GM23338 (cell line): ENCODE results near the gene ZNF22. TPM values are rescaled to one million over a fixed set of nuclear protein-coding genes. Genes with fewer than 3 reads are reported as not detected.
A peak's percentile ranks its signal among the peaks of the same experiment; 100 is the strongest.

Experiments used
- ATAC-seq: fragments of 200-7000 bp; cut with Tn5 transposase; 3 replicates; pipeline ENCODE4 v1.9.1; 2020
- DNase-seq: peaks from one replicate; pipeline ENCODE4 v3.0.0-alpha.2; 2015; ENCODE audit warnings: low spot score
- H2AFZ ChIP-seq: fragments of 200-600 bp; sonication (generic); 2 replicates; pipeline ENCODE4 v1.8.0; 2016; ENCODE audit warnings: antibody characterized with exemption, mild to moderate bottlenecking, moderate library complexity
- H3F3A ChIP-seq: fragments of 200-600 bp; sonication (generic); replicated peaks from 2 replicates; pipeline ENCODE4 v1.8.0; 2017; ENCODE audit warnings: antibody characterized with exemption, mixed run types, low read depth
- H3K27ac ChIP-seq: fragments of 200-600 bp; sonication (generic); 2 replicates; pipeline ENCODE4 v1.6.1; 2016; ENCODE audit warnings: low read depth
- H3K27me3 ChIP-seq: fragments of 200-600 bp; sonication (generic); 2 replicates; pipeline ENCODE4 v1.8.0; 2016; ENCODE audit warnings: mild to moderate bottlenecking, mixed run types, moderate library complexity; ENCODE audit not compliant: insufficient read depth
- H3K36me3 ChIP-seq: fragments of 200-600 bp; sonication (generic); 2 replicates; pipeline ENCODE4 v1.8.0; 2016; ENCODE audit warnings: mild to moderate bottlenecking; ENCODE audit not compliant: insufficient read depth
- H3K4me1 ChIP-seq: fragments of 200-600 bp; sonication (generic); 2 replicates; pipeline ENCODE4 v1.8.0; 2016; ENCODE audit warnings: mild to moderate bottlenecking, moderate library complexity; ENCODE audit not compliant: insufficient read depth
- H3K4me2 ChIP-seq: fragments of 200-600 bp; sonication (generic); 2 replicates; pipeline ENCODE4 v1.7.1; 2017; ENCODE audit warnings: mixed run types
- H3K4me3 ChIP-seq: fragments of 200-600 bp; sonication (generic); 2 replicates; pipeline ENCODE4 v1.6.1; 2016; ENCODE audit warnings: mixed run types
- H3K79me2 ChIP-seq: fragments of 200-600 bp; sonication (generic); replicated peaks from 2 replicates; pipeline ENCODE4 v1.8.0; 2017; ENCODE audit warnings: mild to moderate bottlenecking; ENCODE audit not compliant: insufficient read depth
- H3K9me2 ChIP-seq: fragments of 200-600 bp; sonication (generic); 2 replicates; pipeline ENCODE4 v1.8.0; 2017; ENCODE audit not compliant: insufficient read depth
- H4K20me1 ChIP-seq: fragments of 200-600 bp; sonication (generic); replicated peaks from 2 replicates; pipeline ENCODE4 v1.8.0; 2017; ENCODE audit warnings: mild to moderate bottlenecking; ENCODE audit not compliant: insufficient read depth
- H3K27ac Mint-ChIP-seq: 2 replicates; pipeline ENCODE4 v1.8.0; 2020; ENCODE audit warnings: inconsistent platforms, mild to moderate bottlenecking, moderate library complexity, mixed read lengths
- H3K27me3 Mint-ChIP-seq: 3 replicates; pipeline ENCODE4 v1.8.0; 2022; ENCODE audit warnings: low read depth, mild to moderate bottlenecking, moderate library complexity, mixed read lengths, inconsistent platforms; ENCODE audit not compliant: insufficient read depth, poor library complexity
- H3K36me3 Mint-ChIP-seq: 3 replicates; pipeline ENCODE4 v1.8.0; 2021; ENCODE audit warnings: low read depth, mild to moderate bottlenecking, inconsistent platforms, moderate library complexity, mixed read lengths
- H3K4me1 Mint-ChIP-seq: 3 replicates; pipeline ENCODE4 v1.8.0; 2020; ENCODE audit warnings: mild to moderate bottlenecking, inconsistent platforms, mixed read lengths
- H3K4me3 Mint-ChIP-seq: 3 replicates; pipeline ENCODE4 v1.8.0; 2021; ENCODE audit warnings: moderate library complexity, mild to moderate bottlenecking, inconsistent platforms, mixed read lengths
- H3K9me3 Mint-ChIP-seq: 3 replicates; pipeline ENCODE4 v1.8.0; 2020; ENCODE audit warnings: moderate library complexity, mild to moderate bottlenecking, inconsistent platforms, mixed read lengths
- CREB1 ChIP-seq: fragments of 250-450 bp; sonication (Bioruptor Pico); IDR thresholded peaks from 2 replicates; pipeline ENCODE4 v1.5.0; 2020; ENCODE audit warnings: low read depth, mild to moderate bottlenecking, moderate library complexity
- CTCF ChIP-seq, 2 experiments: fragments of 200-600 bp in 1 of 2; sonication (generic) in 1 of 2; conservative IDR thresholded peaks; 2 replicates each; pipeline versions ENCODE4 v1.5.1 to v1.6.1; 2016 to 2017; ENCODE audit warnings: antibody characterized with exemption in 2 of 2, low read depth in 2 of 2, mild to moderate bottlenecking in 2 of 2, moderate library complexity in 1 of 2
- ETS1 ChIP-seq: IDR thresholded peaks from 2 replicates; pipeline ENCODE4 v1.6.1; 2016; ENCODE audit warnings: antibody characterized with exemption
- EZH2 ChIP-seq: fragments of 200-600 bp; sonication (generic); IDR thresholded peaks from one replicate; pipeline ENCODE4 v1.8.0; 2017; ENCODE audit warnings: antibody characterized with exemption, mild to moderate bottlenecking, low read depth; ENCODE audit not compliant: unreplicated experiment
- EZH2phosphoT487 ChIP-seq: fragments of 200-600 bp; sonication (generic); IDR thresholded peaks from one replicate; pipeline ENCODE4 v1.8.1; 2018; ENCODE audit warnings: antibody characterized with exemption; ENCODE audit not compliant: unreplicated experiment
- JUNB ChIP-seq: IDR thresholded peaks from one replicate; pipeline ENCODE4 v1.6.1; 2016; ENCODE audit warnings: antibody characterized with exemption; ENCODE audit not compliant: unreplicated experiment
- NANOG ChIP-seq: IDR thresholded peaks from 2 replicates; pipeline ENCODE4 v1.6.1; 2016; ENCODE audit warnings: antibody characterized with exemption, borderline replicate concordance
- POLR2AphosphoS5 ChIP-seq: IDR thresholded peaks from 2 replicates; pipeline ENCODE4 v1.6.1; 2016; ENCODE audit warnings: antibody characterized with exemption, low read depth
- REST ChIP-seq: IDR thresholded peaks from one replicate; pipeline ENCODE4 v1.6.1; 2018; ENCODE audit warnings: antibody characterized with exemption; ENCODE audit not compliant: unreplicated experiment
- STAT1 ChIP-seq: IDR thresholded peaks from one replicate; pipeline ENCODE4 v1.6.1; 2016; ENCODE audit warnings: antibody characterized with exemption; ENCODE audit not compliant: unreplicated experiment
- ZNF114 ChIP-seq: fragments of 250-450 bp; sonication (Bioruptor Pico); IDR thresholded peaks from 2 replicates; pipeline ENCODE4 v1.5.0; 2020; ENCODE audit warnings: mild to moderate bottlenecking, moderate library complexity
- ZNF331 ChIP-seq: fragments of 250-450 bp; sonication (Bioruptor Pico); IDR thresholded peaks from 2 replicates; pipeline ENCODE4 v1.5.0; 2020; ENCODE audit warnings: low read depth, mild to moderate bottlenecking, moderate library complexity
- ZNF462 ChIP-seq: fragments of 250-450 bp; sonication (Bioruptor Pico); IDR thresholded peaks from 2 replicates; pipeline ENCODE4 v1.5.0; 2020; ENCODE audit warnings: mild to moderate bottlenecking, moderate library complexity
- polyA plus RNA-seq: library from polyadenylated mRNA; unstranded; fragments of >200 nt; fragmentation: Nextera tagmentation; extraction: Ambion mirVana; gene quantifications from 2 replicates; pipeline ENCODE4 v1.2.1, GENCODE V29; 2016
- total RNA-seq: library from RNA; depleted of rRNA; stranded (reverse); fragments of >200 nt; shearing (Covaris generic); gene quantifications from 2 replicates; pipeline ENCODE4 v1.2.3, GENCODE V29; 2014

ZNF22 gene
- total and polyA plus RNA-seq, 2 experiments from 2014 or later, result 40.5 to 81.8 TPM

- no peak for TF ChIP-seq EZH2
- no peak for TF ChIP-seq CREB1 (CRISPR knock-in tag)
- TF ChIP-seq JUNB, result no peak
- no peak for TF ChIP-seq ZNF114 (CRISPR knock-in tag)
- TF ChIP-seq POLR2AphosphoS5, result no peak
- no peak for TF ChIP-seq NANOG
- no peak for TF ChIP-seq EZH2phosphoT487
- TF ChIP-seq ZNF462 (CRISPR knock-in tag), result no peak
- TF ChIP-seq STAT1, result no peak
- TF ChIP-seq REST, result no peak
- no peak for TF ChIP-seq ZNF331 (CRISPR knock-in tag)
- TF ChIP-seq CTCF (conservative IDR thresholded peaks at IDR 0.05; ENCODE audit: low read depth in 2 of 2), result no peak
- no peak for TF ChIP-seq ETS1
- Mint-ChIP-seq H3K9me3 (no peaks in the 10 kb centered on the region; the same call in 2 of the 3 replicates), H3K4me3 (peak overlapping the region; percentile 81), H3K36me3 (peaks cover 8% of the 10 kb centered on the region; the same call in 2 of the 3 replicates), H3K27me3 (peaks cover 28% of the 10 kb centered on the region), H3K4me1 (peaks cover 51% of the 10 kb centered on the region), H3K27ac (peak overlapping the region; percentile 77)
- DNase-seq, result no peak
- Histone ChIP-seq H4K20me1 (no peaks in the 10 kb centered on the region), H3K79me2 (no peaks in the 10 kb centered on the region), H3K27me3 (peaks cover 9% of the 10 kb centered on the region), H3K9me2 (no peaks in the 10 kb centered on the region), H3K36me3 (no peaks in the 10 kb centered on the region), H3K4me3 (peak overlapping the region; percentile 76), H3F3A (no peaks in the 10 kb centered on the region), H3K27ac (peak overlapping the region; percentile 65; the same call in 1 of the 2 replicates), H3K4me1 (peaks cover 45% of the 10 kb centered on the region), H2AFZ (0 out of 2 replicates have a peak overlapping the region, but pooled peaks have one; percentile 61), H3K4me2 (peak overlapping the region; percentile 91)
- no peak for ATAC-seq
Observed at GRCh38 chr10:44958898-44959246, 41.9 kb upstream of the ZNF22 start.
